Measurements from ENCODE around the gene FAM3D. TPM values are rescaled to one million over a fixed set of nuclear protein-coding genes. Genes with fewer than 3 reads are reported as not detected.

The FAM3D gene
- total and polyA plus RNA-seq, 9 of the 15 experiments (the other 6 are each of a cell fraction or from before 2014, with no cell fraction given) = not detected

DNA sequence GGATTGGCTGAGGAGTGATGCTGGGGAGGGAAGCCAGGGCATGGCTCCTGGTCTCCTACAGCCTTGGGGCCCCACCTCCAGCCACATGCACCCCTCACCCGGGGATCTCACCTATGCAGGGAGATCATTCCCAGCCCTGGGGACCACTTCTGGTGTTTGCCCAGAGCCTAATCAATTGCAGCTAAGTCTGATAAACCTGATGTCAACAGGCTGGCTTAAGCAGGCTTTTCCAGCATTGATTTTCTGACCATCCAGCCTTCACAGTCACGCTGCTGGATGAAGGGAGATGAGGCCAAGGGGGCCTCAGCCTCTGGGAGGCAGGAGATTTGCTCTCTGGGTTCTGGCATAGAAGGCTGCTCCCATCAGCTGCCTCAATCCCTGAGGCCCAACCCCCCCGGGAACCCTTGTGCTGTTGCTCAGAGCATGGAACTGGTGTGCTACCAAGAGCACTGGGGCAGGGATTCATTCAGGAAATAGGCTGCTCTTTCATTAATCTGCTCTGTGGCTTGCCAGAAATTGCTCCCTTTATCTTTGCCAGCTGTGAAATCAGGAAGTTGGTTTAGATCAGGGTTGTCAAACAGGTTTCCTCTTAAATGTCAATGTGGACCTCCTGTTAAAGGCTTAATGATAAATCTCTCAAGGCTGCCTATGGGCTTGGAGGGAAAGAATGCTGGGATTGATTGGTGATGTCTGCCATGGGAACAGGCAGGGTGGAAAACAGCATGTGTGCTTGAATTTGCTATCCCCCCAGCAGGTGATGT lies 19.0 kb downstream of the FAM3D start:
- CTCF ChIA-PET (ENCODE audit: low intra/inter-chr PET ratio) = no interaction called here
- TF ChIP-seq RUNX1 (IDR thresholded peaks at IDR 0.05; ENCODE audit: low read depth) = no peak
- TF ChIP-seq FOSL1 (tag; conservative IDR thresholded peaks at IDR 0.05) = no peak
- TF ChIP-seq ZNF23 (CRISPR knock-in tag; IDR thresholded peaks at IDR 0.05) = peak; percentile 88
- TF ChIP-seq ZBTB17 (CRISPR knock-in tag; IDR thresholded peaks at IDR 0.05) = peak; percentile 91
- TF ChIP-seq RFX1 (IDR thresholded peaks at IDR 0.05) = no peak
- TF ChIP-seq SMARCE1 (IDR thresholded peaks at IDR 0.05) = no peak
- TF ChIP-seq, protein P1, sequence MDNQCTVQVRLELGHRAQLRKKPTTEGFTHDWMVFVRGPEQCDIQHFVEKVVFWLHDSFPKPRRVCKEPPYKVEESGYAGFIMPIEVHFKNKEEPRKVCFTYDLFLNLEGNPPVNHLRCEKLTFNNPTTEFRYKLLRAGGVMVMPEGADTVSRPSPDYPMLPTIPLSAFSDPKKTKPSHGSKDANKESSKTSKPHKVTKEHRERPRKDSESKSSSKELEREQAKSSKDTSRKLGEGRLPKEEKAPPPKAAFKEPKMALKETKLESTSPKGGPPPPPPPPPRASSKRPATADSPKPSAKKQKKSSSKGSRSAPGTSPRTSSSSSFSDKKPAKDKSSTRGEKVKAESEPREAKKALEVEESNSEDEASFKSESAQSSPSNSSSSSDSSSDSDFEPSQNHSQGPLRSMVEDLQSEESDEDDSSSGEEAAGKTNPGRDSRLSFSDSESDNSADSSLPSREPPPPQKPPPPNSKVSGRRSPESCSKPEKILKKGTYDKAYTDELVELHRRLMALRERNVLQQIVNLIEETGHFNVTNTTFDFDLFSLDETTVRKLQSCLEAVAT (IDR thresholded peaks at IDR 0.05) = 0 out of 4 replicates have a peak, but pooled peaks of 1 of the 2 experiments have one; percentile 39
- TF ChIP-seq TRIM28 (IDR thresholded peaks at IDR 0.05) = no peak
- TF ChIP-seq, protein P2, sequence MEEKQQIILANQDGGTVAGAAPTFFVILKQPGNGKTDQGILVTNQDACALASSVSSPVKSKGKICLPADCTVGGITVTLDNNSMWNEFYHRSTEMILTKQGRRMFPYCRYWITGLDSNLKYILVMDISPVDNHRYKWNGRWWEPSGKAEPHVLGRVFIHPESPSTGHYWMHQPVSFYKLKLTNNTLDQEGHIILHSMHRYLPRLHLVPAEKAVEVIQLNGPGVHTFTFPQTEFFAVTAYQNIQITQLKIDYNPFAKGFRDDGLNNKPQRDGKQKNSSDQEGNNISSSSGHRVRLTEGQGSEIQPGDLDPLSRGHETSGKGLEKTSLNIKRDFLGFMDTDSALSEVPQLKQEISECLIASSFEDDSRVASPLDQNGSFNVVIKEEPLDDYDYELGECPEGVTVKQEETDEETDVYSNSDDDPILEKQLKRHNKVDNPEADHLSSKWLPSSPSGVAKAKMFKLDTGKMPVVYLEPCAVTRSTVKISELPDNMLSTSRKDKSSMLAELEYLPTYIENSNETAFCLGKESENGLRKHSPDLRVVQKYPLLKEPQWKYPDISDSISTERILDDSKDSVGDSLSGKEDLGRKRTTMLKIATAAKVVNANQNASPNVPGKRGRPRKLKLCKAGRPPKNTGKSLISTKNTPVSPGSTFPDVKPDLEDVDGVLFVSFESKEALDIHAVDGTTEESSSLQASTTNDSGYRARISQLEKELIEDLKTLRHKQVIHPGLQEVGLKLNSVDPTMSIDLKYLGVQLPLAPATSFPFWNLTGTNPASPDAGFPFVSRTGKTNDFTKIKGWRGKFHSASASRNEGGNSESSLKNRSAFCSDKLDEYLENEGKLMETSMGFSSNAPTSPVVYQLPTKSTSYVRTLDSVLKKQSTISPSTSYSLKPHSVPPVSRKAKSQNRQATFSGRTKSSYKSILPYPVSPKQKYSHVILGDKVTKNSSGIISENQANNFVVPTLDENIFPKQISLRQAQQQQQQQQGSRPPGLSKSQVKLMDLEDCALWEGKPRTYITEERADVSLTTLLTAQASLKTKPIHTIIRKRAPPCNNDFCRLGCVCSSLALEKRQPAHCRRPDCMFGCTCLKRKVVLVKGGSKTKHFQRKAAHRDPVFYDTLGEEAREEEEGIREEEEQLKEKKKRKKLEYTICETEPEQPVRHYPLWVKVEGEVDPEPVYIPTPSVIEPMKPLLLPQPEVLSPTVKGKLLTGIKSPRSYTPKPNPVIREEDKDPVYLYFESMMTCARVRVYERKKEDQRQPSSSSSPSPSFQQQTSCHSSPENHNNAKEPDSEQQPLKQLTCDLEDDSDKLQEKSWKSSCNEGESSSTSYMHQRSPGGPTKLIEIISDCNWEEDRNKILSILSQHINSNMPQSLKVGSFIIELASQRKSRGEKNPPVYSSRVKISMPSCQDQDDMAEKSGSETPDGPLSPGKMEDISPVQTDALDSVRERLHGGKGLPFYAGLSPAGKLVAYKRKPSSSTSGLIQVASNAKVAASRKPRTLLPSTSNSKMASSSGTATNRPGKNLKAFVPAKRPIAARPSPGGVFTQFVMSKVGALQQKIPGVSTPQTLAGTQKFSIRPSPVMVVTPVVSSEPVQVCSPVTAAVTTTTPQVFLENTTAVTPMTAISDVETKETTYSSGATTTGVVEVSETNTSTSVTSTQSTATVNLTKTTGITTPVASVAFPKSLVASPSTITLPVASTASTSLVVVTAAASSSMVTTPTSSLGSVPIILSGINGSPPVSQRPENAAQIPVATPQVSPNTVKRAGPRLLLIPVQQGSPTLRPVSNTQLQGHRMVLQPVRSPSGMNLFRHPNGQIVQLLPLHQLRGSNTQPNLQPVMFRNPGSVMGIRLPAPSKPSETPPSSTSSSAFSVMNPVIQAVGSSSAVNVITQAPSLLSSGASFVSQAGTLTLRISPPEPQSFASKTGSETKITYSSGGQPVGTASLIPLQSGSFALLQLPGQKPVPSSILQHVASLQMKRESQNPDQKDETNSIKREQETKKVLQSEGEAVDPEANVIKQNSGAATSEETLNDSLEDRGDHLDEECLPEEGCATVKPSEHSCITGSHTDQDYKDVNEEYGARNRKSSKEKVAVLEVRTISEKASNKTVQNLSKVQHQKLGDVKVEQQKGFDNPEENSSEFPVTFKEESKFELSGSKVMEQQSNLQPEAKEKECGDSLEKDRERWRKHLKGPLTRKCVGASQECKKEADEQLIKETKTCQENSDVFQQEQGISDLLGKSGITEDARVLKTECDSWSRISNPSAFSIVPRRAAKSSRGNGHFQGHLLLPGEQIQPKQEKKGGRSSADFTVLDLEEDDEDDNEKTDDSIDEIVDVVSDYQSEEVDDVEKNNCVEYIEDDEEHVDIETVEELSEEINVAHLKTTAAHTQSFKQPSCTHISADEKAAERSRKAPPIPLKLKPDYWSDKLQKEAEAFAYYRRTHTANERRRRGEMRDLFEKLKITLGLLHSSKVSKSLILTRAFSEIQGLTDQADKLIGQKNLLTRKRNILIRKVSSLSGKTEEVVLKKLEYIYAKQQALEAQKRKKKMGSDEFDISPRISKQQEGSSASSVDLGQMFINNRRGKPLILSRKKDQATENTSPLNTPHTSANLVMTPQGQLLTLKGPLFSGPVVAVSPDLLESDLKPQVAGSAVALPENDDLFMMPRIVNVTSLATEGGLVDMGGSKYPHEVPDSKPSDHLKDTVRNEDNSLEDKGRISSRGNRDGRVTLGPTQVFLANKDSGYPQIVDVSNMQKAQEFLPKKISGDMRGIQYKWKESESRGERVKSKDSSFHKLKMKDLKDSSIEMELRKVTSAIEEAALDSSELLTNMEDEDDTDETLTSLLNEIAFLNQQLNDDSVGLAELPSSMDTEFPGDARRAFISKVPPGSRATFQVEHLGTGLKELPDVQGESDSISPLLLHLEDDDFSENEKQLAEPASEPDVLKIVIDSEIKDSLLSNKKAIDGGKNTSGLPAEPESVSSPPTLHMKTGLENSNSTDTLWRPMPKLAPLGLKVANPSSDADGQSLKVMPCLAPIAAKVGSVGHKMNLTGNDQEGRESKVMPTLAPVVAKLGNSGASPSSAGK (IDR thresholded peaks at IDR 0.05) = no peak

More for the DNA sequence above, 19.0 kb downstream of the FAM3D start:
- DNase-seq (ENCODE audit: extremely low read depth in 1 of 4, low spot score in 3 of 4) (no peak), FAIRE-seq (no peak), ATAC-seq (no peak)
- H4K20me1 ChIP-seq (replicated peaks; ENCODE audit: control insufficient read depth, insufficient read depth, low read length) = no peaks in the 10 kb centered on the region
- H3K36me3 ChIP-seq (ENCODE audit: control insufficient read depth, insufficient read depth, low read length) = no peaks in the 10 kb centered on the region
- 0% methylated on average over 3 of the region's 3 CpGs for WGBS (ENCODE audit: insufficient coverage, low coverage, missing lambda C conversion rate)
- H3K4me1 ChIP-seq (replicated peaks in 1 of 2; ENCODE audit: control insufficient read depth in 2 of 2, insufficient read depth in 2 of 2, low read length in 2 of 2) = no peaks in the 10 kb centered on the region
- no peaks in the 10 kb centered on the region for H3K9me3 ChIP-seq (replicated peaks; ENCODE audit: control insufficient read depth, insufficient read depth, low read depth, low read length)
- H3K9ac ChIP-seq (ENCODE audit: insufficient read depth in 1 of 2, low read depth in 2 of 2, low read length in 2 of 2) = no peak overlapping the region
- peaks cover 0 to 6% of the 10 kb centered on the region in 2 experiments; a peak in 1 of 5 replicates for H3K27me3 ChIP-seq (ENCODE audit: control insufficient read depth in 2 of 2, insufficient read depth in 2 of 2, low read length in 2 of 2)
- no peaks in the 10 kb centered on the region for H3K79me2 ChIP-seq (ENCODE audit: control insufficient read depth, insufficient read depth, low read length)
- H3K27ac ChIP-seq (ENCODE audit: extremely low read depth, low read depth, low read length) = no peak overlapping the region
- H2AFZ ChIP-seq (ENCODE audit: low read depth, low read length) = no peak overlapping the region
- POLR2A ChIA-PET = interaction anchor here (0.6 kb wide), 1 partner anchor 17 kb away, joined by 3 read pairs; no protein-coding TSS in a partner anchor
- intact Hi-C loops (cut with micrococcal nuclease) = no loop called here
- no peak overlapping the region for H3K4me3 ChIP-seq
- no peak overlapping the region for H3K4me2 ChIP-seq (ENCODE audit: insufficient read depth, low read length)
- no TSS peak for BruUV-seq (replicated peaks)
- no peaks in the 10 kb centered on the region for H3K9me1 ChIP-seq (ENCODE audit: control insufficient read depth, insufficient read depth, low read length)
- in situ Hi-C loops (cut with MboI) = no loop called here

All from K562 (cell line).